GM18502 (cell line): ENCODE data around the gene IRAG1.

Experiments
- ATAC-seq: cut with Tn5 transposase; IDR thresholded peaks from one replicate; pipeline ENCODE4 v1.9.1; 2021; ENCODE audit warnings: mild to moderate bottlenecking; ENCODE audit not compliant: unreplicated experiment, poor library complexity

Gene IRAG1, protein sequence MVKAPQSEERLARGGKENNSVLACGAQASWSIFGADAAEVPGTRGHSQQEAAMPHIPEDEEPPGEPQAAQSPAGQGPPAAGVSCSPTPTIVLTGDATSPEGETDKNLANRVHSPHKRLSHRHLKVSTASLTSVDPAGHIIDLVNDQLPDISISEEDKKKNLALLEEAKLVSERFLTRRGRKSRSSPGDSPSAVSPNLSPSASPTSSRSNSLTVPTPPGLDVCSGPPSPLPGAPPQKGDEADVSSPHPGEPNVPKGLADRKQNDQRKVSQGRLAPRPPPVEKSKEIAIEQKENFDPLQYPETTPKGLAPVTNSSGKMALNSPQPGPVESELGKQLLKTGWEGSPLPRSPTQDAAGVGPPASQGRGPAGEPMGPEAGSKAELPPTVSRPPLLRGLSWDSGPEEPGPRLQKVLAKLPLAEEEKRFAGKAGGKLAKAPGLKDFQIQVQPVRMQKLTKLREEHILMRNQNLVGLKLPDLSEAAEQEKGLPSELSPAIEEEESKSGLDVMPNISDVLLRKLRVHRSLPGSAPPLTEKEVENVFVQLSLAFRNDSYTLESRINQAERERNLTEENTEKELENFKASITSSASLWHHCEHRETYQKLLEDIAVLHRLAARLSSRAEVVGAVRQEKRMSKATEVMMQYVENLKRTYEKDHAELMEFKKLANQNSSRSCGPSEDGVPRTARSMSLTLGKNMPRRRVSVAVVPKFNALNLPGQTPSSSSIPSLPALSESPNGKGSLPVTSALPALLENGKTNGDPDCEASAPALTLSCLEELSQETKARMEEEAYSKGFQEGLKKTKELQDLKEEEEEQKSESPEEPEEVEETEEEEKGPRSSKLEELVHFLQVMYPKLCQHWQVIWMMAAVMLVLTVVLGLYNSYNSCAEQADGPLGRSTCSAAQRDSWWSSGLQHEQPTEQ

DNA sequence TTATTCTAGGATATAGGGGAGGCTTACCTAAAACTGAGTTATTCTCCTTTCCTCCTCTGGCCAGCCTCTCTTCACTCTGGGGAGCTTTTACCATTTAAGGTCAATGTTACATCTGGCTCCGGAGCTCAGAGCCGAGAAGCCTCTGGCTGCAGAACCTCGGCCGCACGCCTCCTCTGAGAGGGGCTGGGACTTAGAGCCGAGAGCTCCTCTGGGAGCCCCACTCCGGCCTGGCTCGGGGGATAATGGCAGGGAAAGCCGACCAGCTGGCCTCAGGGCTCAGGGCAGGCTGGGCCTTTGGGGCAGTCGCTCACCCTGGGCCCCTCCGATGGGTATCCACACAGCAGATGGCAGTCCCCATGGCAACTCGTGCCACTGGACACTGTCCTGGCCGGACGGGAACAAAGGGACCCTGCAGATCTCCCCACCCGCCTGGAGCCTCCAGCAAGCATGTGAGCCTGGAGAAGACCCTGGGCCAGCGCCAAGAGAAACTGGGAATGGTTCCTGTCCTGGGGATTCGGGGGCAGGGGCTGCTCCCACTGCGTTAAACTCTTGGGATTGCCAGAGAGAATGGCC, at the start of gene IRAG1:
Gene IRAG1, minus strand, starts transcription at position 247 of the 573 bp plus-strand sequence. Its CDS starts 153 bp downstream, at position 94.
- no peak for ATAC-seq

DNA sequence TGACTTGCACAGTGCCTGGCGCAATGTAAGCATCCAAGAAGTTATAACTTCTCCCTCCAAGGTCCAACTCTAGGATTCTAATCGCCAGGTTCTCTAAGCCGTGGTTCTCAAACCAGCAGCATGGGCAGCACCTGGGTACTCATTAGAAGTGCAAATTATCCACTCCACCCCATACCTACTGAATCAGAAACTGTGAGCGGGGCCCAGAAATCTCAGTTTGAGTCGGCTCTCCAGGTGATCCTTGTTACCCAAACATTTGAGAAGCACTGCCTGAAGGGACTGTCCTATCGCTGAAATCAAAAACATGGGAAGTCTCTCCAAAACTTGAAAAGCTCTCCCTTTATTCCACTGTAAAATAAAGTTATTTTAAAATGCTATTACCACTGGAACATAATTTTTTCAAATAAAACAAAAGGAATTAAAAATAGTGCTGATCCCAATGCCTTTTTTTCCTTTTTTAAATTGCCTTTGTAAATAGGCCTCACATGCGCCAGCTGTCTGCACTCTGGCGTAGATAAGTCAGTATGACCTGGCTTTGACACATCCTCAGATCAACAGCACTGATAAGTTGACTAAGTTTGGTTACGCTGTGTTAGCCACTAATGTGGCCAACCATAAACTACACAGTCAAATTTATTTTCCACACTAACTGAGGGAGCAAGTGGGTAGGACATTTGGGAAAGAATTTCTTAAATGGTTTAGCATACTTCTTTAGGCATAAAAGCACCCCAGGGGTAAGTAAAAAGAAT, 49.1 kb upstream of the IRAG1 start:
- no peak for ATAC-seq

DNA sequence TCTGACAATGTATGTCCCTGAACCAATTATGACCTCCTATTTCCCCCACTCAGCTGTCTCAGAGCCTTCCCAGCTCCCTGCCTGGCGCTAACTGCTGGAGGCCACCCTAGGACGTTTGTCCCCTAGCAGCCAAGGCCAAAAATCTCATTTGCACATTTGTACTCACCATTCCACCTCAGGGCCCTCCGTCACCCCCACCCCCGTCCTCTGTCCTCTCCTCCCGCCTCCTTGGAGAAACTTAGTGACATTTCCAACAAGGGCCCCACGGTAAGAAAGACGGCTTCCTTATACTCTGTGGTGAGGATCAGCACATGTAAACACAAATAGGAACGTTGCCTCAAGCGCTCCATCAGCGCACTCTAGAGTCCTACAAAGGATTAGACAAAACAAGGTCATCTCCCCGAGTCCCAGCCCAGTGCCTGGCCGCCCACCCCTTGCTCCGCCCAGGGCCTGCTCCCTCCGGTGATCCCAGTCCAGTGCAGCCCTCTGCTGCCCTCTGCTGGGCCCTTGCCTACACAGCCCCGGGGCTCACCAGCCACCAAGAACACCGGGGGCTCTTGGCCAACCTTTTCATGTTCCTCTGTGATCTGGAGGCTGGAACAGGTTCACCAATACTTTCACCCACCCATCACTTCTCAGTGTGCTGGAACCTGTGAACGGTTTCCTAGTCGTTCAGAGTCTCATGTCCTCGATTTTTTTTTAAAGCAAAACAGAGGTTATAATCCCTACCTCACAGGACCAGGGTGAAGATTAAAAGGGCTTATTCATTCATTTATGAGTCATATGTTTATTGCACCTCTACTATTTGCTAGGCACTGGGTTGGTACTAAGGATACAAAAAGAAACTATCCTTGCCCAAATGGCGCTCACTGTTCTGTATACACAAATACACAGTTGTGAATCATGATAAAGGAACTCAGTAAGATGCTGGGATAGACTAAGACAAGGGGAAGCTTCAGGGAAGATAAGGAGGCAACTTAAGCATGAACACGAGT, 42.2 kb upstream of the IRAG1 start:
- ATAC-seq: peak; percentile 99

DNA sequence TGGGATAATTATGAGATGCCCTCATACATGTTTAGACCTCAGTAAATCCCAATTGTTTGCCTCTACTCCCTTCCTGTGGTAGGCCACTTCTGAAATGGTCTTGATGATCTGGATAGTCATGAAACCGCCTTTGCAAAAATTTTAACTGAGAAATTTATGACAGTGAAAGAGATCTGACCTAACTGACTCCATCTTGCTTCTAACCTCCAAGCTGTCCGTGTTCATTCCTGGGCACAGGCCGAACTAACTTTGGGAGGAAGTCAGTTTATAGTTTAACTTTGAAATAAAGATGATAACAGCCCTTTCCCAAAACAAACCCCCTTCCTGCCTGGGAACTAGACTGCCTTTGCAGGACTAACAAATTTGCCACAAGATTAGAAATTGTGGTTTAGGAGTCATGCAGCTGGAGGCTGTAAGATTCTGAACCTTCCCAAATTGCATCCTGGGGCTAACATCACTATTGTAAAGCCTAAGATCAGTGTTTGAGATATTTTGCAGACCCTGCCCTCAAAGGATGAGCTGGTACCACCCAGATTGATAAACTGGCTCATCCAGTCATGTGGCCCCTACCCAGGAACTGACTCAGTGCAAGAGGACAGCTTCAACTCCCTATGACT, 37.6 kb upstream of the IRAG1 start:
- no peak for ATAC-seq

DNA sequence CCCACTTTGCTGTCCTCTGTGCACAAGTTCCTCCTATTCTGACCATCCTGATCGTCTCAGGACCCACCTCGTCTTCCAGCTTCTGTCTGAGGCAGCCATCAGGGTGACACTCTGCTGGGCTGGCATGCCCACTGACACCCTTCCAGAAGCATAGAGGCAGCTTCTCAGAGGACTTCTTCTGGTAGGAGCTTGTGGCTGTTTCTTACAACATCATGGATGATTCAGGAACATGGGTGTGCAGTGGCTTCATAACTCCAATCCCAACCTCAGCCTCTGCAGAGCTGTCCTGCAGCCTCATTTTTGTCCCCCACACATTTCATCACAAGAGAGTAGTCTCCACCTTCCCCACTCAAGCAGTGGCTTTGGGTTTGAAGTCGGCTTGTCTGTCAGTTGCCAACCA, 36.6 kb upstream of the IRAG1 start:
- no peak for ATAC-seq

DNA sequence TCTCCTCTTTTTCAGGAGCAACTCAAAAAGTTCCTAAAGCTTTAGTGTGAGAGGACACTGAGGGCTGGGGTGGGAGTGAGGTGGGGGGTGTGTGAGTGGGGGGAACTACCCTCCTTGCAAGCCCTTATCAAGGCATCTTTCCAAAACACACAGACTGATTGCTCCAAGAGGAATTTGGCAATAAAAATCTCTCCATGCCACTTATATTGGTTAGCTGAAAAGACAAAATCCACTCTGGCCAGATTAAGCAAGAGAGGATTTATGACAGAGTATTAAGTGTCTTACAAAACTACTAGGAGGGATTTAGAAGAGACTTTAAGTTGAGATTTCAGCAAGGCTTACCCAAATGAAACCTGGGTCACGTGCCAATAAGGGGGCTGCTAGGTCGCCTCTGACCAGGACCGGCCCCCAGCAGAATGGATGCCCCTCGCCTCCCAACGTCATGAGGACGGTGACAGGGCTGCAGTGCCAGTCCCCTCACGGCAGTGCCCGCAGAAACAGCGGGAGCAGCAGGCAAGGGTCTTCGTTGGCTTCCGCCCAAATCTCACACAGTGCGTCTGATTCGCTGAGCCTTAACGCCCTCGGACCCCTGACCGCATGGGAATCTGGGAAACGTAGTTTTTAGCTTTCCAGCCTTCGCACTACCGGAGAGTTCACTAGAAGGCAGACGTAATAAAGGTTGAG, 35.4 kb upstream of the IRAG1 start:
- no peak for ATAC-seq

DNA sequence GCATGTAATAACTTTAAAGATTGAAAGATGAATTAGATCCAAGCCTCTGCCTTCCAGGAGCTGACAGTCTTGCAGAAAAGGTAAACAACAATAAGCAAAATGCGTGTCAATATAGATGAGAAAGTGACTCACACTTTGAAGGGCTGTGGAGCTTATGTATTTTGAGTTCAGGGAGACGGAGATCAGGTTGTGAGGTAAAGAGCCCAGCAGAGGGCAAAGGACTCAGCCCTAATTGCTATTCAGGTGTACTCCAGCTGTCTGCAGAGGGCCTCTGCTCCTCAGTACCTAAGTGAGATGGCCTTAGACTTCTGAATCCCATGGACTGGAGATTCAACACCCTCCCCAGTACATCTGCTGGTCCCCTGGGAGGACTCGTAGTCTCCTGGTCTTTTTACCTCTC, 34.6 kb upstream of the IRAG1 start:
- no peak for ATAC-seq

DNA sequence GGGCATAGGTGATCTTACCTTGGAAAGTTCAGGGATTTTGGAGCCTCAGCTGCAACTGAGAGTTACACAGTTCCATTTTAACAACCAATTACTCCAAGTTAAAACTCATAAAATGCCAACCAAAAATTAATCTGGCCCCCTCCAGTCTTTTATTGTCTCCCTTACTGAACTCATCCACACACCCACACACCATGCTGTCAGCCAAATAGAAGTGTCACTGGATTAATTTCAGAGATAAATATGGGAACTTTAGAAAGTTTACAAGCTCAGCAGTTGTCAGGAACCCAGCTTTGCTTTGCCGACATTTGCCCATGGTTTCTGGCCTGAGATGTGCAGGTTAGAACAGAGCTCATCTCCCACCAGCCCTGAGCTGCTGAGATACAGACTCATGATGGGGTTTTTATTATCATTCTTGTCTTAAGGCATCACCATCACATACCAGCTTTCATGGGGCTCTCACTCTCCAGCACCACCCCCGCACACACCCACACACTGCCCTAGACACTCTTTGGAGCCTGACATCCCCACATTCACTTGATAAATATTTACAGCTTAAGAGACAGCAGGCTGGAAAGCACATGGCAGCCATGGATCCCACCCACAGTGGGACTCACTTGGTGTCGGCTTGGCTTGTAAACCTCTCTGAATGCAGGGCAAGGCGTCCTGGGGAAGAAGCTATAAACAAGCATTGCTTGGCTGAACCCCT, 33.7 kb upstream of the IRAG1 start:
- ATAC-seq: no peak

DNA sequence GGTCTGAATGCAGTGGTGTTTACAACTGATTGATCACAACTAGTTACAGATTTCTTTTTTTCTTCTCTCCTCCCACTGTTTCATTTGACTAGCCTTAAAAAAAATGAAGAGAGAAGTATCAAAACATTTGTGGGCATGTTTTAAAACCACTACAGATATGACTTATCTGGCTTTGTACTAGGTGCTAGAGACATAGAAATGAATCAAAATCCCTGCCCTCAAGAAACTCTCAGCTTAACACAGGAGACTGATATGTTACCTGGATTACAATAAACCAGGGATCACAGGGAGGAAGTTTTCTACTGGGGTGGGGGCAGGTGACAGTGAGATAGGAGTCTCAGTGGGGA, 32.3 kb upstream of the IRAG1 start:
- no peak for ATAC-seq

DNA sequence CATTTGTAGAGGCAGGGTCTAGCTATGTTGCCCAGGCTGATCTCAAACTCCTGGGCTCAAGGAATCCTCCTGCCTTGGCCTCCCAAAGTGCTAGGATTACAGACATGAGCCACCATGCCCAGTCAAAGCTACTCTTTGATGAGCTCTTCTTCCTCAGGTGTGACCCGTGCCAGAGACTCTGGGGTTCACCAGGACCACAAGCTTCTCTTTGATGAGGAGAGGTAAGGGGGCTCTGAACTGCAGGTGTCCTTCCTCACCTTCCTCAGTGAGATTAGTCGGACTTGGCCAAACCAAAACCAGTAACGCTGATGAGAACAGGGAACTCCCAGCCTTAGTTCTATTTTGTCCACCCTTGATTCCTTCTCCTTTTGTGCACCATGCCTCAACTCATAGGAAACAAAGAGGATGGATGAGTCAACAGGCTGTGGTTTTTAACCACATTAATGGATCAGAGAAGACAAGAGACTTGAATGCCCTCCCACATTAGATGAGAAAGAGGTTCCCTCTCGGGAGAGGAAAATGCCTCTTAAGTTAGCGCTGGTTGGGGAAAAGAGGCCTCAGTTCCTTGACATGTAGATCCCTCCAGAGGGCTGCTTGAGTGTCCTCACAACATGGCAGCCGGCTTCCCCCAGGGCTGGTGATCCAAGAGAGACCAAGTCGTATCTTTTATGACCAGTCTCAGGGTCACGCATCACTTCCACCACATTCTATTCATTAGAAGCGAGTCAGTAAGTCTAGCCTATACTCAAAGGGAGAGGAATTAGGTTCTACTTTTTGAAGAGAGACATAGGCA, 31.8 kb upstream of the IRAG1 start:
- ATAC-seq: no peak

DNA sequence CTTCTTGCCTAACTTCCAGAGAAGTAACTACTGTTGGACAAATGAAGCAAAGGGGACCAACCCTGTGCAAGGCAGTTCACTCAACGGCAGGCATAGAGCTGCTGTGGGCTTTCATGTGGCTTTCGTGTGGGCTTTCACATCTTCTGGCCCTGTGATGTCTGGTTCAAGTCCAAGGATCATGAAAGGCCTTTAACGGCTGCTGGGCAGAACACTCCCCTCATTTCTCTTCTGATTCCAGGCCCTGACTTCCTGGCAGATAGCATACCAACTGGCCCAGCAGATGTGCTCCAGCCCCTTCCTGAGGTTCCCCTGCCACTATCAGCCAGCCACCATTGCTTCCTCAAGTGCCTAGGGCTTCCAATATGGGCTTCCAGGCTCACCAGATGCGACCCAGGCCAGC, 28.8 kb upstream of the IRAG1 start:
- no peak for ATAC-seq

DNA sequence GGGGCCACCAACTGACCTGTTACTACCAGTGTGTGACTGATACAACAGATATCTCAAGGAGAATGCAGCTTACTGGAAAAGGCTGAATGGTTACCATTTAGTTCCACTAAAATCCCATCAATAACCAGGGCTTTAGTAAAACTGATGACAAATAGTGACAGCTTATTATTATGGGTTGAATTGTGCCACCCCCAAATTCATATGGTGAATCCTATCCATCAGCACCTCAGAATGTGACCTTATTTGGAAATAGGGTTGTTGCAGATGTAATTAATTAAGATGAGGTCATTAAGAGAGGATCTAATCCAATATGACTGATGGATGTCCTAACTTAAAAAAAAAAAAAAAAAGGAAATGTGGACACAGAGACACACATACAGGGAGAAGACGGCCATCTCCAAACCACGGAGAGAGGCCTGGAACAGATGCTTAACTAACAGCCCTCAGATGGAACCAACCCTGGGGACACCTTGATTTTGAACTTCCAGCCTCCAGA, 27.4 kb upstream of the IRAG1 start:
- no peak for ATAC-seq

DNA sequence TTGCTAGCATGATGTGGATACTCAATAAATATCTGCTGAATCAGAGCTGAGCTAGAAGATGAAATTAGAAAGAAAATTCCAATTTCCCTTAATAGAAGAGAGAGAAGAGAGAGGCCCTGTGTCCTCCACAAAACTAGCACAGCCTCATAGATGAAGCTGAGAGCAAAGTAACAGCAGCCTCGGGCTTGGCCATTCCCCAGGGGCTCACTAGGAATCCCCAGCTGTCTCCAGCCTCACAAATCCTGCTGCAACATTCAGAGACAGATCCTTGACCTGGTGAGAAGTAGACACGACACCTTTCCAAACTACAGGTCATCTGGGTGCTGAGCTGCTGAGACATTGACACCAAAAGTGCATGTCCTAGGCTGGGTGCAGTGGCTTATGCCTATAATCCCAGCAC, 26.1 kb upstream of the IRAG1 start:
- ATAC-seq: no peak

DNA sequence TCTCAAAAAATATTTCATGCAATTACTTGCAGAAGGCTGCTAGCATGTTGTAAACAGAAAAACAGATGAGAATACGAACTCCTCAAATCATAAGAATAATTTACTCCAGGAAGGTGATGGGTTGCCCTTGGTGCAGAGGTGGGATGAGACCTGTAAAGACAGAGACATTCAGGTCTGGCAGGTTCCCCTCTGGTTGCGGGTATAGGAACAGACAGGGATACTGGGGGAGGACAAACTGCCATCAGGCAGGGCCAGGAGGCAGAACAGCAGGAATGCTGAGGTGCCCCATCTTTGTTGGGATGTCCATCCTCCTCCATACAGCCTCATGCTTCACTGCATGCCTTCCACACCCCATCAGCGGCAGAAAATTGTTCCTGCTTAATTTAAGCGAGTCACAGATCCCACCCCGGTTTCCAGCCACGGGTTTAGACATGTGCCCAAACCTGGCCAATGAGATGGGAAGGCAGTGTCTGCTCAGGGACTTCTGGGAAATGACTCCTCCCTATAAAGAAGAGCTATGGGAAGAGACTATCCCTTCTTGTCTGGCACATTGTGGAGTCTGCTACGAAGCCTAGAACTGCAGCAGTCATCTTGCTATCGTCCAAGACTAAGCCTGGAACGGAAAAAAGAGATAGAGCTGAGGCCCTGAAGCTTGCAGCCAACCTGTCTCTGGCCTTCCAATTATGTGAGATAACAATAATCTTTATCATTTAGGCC, 23.1 kb upstream of the IRAG1 start:
- ATAC-seq: no peak

DNA sequence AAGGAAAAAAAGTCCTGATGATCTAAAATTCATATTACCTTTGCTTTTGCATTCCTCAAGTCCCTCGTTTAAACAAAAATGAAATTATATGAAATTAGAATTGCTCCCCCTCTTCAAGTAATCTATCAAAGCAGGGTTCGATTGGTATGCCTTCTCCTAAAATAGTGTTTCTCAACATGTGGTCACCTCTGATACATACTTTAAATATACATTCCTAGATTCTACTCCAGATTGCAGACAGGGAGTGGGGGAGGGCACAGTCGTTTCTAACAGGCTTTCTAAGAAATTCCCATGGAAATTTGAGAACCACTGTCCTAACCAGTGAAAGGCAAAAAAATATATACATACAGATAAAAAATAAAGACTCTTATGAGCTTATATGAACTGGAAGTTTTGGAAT, 22.6 kb upstream of the IRAG1 start:
- ATAC-seq: no peak

DNA sequence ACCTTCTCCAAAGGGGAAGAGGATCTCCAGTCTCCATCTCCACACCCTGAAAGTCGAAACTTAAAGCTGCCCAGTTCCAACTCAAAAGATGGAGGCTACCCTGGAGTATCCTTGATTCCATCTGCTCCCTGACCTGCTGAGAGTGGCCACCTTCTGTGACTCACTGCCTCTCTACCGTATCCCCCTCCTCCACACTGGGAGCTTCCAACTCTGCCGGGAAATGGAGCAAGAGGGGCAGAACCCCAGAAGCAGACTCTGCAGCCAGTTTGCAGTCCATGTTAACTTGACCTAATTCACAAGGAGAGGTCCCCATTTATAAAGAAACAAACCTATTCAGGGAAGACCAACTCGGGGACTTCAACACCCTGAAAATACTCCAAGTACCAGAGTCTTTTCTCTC, 22.0 kb upstream of the IRAG1 start:
- no peak for ATAC-seq
